ENCODE results near the gene SPATA19.
"Not testable (repeated sequence)": the region's sequence is repeated elsewhere in the genome, so short reads cannot be mapped to it uniquely, and the experiment has no call there.

The SPATA19 gene

DNA sequence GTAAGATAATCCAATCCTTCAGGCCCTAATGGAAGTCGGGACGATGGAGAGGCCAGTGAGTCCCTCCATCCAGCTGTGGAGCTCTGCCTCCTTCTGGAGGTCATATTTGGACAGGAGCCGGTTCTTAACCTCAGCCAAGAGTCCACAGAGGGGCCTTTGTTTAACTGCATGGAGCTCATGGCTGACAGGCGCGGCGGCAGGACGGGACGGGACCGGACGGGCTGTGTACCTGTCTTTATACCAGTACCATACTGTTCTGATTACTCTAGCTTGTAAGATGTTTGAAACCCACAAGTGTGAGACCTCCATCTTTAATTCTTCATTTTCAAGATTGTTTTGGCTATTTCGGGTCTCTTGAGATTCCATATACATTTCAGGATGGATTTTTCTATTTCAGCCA is 20.2 kb upstream of the SPATA19 start:
- H3K27me3 ChIP-seq (ENCODE audit: insufficient read depth, low read depth, severe bottlenecking) = no peaks in the 10 kb centered on the region
- H3K4me3 ChIP-seq (ENCODE audit: low read depth, low read length) = no peak overlapping the region
- H3K27ac ChIP-seq = no peak overlapping the region
- H3K36me3 ChIP-seq = no peaks in the 10 kb centered on the region
- peaks cover 2% of the 10 kb centered on the region for H3K9me3 ChIP-seq (ENCODE audit: severe bottlenecking)
- no peak for DNase-seq
- TF ChIP-seq, protein P1, sequence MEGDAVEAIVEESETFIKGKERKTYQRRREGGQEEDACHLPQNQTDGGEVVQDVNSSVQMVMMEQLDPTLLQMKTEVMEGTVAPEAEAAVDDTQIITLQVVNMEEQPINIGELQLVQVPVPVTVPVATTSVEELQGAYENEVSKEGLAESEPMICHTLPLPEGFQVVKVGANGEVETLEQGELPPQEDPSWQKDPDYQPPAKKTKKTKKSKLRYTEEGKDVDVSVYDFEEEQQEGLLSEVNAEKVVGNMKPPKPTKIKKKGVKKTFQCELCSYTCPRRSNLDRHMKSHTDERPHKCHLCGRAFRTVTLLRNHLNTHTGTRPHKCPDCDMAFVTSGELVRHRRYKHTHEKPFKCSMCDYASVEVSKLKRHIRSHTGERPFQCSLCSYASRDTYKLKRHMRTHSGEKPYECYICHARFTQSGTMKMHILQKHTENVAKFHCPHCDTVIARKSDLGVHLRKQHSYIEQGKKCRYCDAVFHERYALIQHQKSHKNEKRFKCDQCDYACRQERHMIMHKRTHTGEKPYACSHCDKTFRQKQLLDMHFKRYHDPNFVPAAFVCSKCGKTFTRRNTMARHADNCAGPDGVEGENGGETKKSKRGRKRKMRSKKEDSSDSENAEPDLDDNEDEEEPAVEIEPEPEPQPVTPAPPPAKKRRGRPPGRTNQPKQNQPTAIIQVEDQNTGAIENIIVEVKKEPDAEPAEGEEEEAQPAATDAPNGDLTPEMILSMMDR (IDR thresholded peaks at IDR 0.05; ENCODE audit: low read depth, low read length) = no peak

DNA sequence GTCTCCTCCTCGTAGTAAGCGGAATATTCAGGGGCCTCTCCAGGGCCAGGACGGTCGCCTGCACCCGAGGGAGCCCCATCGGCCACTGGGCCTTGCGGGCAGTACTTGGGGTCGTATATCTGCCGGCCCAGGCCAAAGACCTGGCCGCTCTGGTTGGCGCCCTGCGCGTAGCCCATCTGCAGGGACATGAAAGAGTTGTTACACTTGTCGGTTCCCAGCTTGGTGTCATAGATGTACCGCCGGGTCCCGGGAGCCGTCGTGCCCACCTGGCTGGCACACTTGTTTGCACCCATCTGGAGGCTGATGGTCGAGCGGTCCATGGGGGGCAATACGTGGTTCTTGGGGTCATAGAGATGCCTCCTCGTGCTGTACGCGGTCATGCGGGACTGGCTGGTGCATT is 19.4 kb upstream of the SPATA19 start:
- peaks cover 2% of the 10 kb centered on the region for H3K9me3 ChIP-seq (ENCODE audit: severe bottlenecking)
- H3K36me3 ChIP-seq = no peaks in the 10 kb centered on the region
- no peaks in the 10 kb centered on the region for H3K27me3 ChIP-seq (ENCODE audit: insufficient read depth, low read depth, severe bottlenecking)
- no peak overlapping the region for H3K27ac ChIP-seq
- no peak for DNase-seq
- no peak overlapping the region for H3K4me3 ChIP-seq (ENCODE audit: low read depth, low read length)
- TF ChIP-seq, protein P1 (IDR thresholded peaks at IDR 0.05; ENCODE audit: low read depth, low read length) = no peak

DNA sequence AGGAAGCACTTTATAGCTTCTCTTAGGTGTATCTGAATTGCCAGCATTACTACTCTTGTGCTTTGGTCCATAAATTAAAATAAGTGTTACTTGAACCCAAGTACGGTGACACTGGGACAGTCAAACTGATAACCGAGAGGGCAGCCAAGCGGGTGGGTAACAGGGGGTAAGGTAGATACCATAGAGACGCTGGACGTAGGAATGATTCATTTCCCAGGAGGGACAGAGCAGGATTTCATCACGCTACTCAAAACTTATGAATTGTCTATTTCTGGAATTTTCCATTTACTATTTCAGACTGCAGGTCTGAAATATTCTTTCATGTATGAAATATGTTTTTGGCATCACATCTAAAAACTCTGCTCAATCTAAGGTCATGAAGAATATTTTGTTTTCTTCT is 14.8 kb upstream of the SPATA19 start:
- no peak overlapping the region for H3K4me3 ChIP-seq (ENCODE audit: low read depth, low read length)
- no peaks in the 10 kb centered on the region for H3K9me3 ChIP-seq (ENCODE audit: severe bottlenecking)
- H3K27me3 ChIP-seq (ENCODE audit: insufficient read depth, low read depth, severe bottlenecking) = no peaks in the 10 kb centered on the region
- no peak overlapping the region for H3K27ac ChIP-seq
- no peak for DNase-seq
- H3K36me3 ChIP-seq = no peaks in the 10 kb centered on the region
- TF ChIP-seq, protein P1 (IDR thresholded peaks at IDR 0.05; ENCODE audit: low read depth, low read length) = no peak

DNA sequence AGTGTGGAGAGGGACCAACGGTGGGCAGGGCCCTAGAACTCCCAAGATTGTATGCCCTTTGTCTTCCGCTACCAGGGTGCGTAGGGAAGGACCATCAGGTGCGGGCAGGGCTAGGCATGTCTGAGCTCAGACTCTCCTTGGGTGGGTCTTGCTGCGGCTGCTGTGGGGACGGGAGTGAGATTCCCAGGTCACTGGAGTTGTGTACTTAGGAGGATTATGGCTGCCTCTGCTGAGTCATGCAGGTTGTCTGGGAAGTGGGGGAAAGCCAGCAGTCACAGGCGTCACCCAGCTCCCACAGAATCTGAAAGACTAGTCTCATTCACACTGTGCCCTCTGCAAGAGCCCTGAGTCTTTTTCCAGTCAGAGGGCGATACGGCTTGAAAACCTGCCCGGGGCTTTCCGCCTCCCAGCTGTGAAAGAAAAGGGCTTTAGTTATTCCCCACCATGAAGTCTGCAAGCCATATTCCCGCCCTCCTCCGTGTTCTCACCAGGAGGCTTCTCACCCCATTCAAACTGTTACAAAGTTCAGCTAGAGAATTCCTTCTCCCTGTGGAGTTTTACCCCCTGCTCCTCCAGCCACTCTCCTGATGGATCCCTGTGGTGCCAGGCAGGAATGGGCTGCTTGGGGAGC is 9.1 kb upstream of the SPATA19 start:
- not testable (repeated sequence) for H3K36me3 ChIP-seq; H3K4me3 ChIP-seq (ENCODE audit: low read depth, low read length); H3K27me3 ChIP-seq (ENCODE audit: insufficient read depth, low read depth, severe bottlenecking); H3K9me3 ChIP-seq (ENCODE audit: severe bottlenecking); DNase-seq; H3K27ac ChIP-seq

- Histone ChIP-seq H3K27me3 (ENCODE audit: insufficient read depth, low read depth, severe bottlenecking) (peaks cover 15% of the 10 kb centered on the region), H3K36me3 (no peaks in the 10 kb centered on the region), H3K27ac (no peak overlapping the region), H3K4me3 (ENCODE audit: low read depth, low read length) (no peak overlapping the region), H3K9me3 (ENCODE audit: severe bottlenecking) (no peaks in the 10 kb centered on the region)
- DNase-seq = no peak
- TF ChIP-seq, protein P1 (IDR thresholded peaks at IDR 0.05; ENCODE audit: low read depth, low read length) = no peak
Measured at GRCh38 chr11:133844217-133844616, 1.1 kb downstream of the SPATA19 start.

DNA sequence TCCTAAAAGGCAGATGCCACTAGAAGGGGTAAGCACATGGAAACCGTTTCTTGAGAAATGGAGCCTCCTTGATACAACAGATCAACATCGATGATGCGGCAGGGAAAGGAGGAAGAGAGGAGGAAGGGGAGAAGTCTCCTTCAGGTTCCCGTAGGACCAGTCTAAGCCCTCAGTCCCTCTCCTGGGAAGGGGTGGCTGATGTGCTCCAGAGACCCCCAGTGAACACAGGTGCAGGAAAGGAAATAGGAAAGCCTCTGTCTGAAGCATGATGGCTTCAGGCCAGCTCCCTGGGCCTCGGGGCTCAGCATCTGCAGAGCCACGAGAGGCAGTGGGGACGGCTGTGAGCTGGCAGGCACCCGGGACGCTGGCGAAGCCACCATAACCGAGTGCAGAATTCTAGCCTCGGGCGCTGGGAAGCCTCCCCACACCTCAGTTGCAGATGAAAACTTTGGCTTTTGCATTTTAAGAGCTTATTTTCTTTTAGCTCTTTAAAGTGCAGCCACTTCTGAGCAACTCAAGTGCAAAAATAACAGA is 1.8 kb downstream of the SPATA19 start:
- H3K9me3 ChIP-seq (ENCODE audit: severe bottlenecking) = no peaks in the 10 kb centered on the region

More for the DNA sequence above, 1.8 kb downstream of the SPATA19 start:
- Histone ChIP-seq H3K27ac (no peak overlapping the region), H3K36me3 (no peaks in the 10 kb centered on the region), H3K4me3 (ENCODE audit: low read depth, low read length) (no peak overlapping the region), H3K27me3 (ENCODE audit: insufficient read depth, low read depth, severe bottlenecking) (peaks cover 15% of the 10 kb centered on the region)
- no peak for DNase-seq
- TF ChIP-seq, protein P1 (IDR thresholded peaks at IDR 0.05; ENCODE audit: low read depth, low read length) = no peak

All from WERI-Rb-1 (cell line).